Measurements from ENCODE around the gene FBLIM1. TPM values are rescaled to one million over a fixed set of nuclear protein-coding genes. Genes with fewer than 3 reads are reported as not detected.

FBLIM1 gene
- total RNA-seq, 2 experiments from 2014 or later = not detected

DNA sequence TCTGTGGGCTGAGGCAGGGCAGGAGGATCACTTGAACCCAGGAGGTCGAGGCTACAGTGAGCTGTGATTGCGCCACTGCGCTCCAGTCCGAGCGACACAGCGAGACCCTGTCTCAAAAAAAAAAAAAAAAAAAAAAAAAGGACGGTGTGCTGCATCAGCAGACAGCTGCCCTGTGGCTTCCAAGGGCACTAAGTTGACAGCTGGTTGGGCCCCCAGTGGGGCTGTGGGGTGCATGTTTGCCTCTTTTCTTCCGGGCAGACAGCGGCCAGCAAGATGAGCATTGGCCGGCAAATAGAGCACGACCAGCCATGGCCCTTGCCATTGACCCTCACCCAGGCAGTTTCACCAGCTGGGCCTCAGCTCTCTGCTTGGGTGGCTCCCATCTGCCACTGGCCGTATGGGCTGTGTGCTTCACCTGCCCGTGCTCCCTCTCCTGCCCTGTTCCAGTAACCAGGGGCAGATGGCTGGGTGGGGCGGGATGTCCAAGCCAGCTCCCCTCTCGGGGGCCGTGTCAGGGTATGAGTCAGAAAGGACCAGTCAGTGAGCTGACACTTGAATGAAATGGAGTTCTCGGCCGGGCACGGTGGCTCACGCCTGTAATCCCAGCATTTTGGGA lies 34.9 kb upstream of the FBLIM1 start:
- H3K27me3 Mint-ChIP-seq (ENCODE audit: low read depth) = no peaks in the 10 kb centered on the region
- DNase-seq = no peak
- H3K36me3 Mint-ChIP-seq (ENCODE audit: low read depth) = peaks cover 15% of the 10 kb centered on the region
- CTCF ChIA-PET = no interaction called here
- H3K9me3 Mint-ChIP-seq (ENCODE audit: insufficient read depth) = no peaks in the 10 kb centered on the region
- H3K4me1 Mint-ChIP-seq (ENCODE audit: low read depth) = no peaks in the 10 kb centered on the region
- no peak overlapping the region for H3K27ac Mint-ChIP-seq
- ATAC-seq = no peak
- no peak overlapping the region for H3K4me3 Mint-ChIP-seq
- POLR2A ChIA-PET = no interaction called here

DNA sequence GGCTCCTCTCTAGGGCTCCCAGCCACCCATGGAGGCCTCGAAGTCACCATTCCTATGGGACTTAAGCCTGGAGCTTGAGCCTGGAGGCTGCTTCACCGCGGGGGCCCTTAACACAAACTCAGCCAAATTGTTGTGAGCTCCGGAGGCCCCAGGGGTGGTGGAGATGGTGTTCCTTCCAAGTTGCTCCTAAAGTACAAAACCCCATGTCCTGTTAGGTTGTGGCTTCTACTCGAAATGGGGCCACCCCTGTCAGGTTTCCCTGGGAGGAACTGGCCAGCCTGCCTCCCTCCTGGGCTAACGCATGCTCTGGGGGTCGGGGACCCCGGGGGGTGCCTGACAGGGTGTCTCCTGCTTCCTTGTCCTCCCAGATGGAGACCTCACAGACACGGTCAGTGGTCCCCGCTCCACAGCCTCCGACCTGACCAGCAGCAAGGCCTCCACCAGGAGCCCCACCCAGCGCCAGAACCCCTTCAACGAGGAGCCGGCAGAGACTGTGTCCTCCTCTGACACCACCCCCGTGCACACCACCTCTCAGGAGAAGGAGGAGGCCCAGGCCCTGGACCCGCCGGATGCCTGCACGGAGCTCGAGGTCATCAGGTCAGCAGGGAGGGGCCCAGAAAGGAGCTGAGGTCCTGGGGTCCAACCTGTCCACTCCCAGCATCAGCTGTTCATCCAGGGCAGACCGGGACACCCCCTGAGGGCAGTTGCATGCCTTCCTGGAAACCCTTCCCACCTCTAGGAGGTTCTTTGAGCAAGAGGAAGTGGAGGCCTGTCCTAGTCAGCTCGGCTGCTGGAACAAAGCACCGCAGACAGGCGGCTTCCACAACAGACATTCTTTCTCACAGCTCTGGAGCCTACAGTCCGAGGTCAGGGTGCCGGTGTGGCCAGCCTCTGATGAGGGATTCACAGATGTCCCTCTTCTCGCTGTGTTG lies 33.4 kb upstream of the FBLIM1 start:
- Mint-ChIP-seq H3K36me3 (ENCODE audit: low read depth) (peaks cover 17% of the 10 kb centered on the region), H3K27ac (no peak overlapping the region), H3K4me1 (ENCODE audit: low read depth) (no peaks in the 10 kb centered on the region), H3K4me3 (no peak overlapping the region), H3K27me3 (ENCODE audit: low read depth) (no peaks in the 10 kb centered on the region), H3K9me3 (ENCODE audit: insufficient read depth) (no peaks in the 10 kb centered on the region)
- DNase-seq = no peak
- POLR2A ChIA-PET = no interaction called here
- CTCF ChIA-PET = no interaction called here
- ATAC-seq = no peak

DNA sequence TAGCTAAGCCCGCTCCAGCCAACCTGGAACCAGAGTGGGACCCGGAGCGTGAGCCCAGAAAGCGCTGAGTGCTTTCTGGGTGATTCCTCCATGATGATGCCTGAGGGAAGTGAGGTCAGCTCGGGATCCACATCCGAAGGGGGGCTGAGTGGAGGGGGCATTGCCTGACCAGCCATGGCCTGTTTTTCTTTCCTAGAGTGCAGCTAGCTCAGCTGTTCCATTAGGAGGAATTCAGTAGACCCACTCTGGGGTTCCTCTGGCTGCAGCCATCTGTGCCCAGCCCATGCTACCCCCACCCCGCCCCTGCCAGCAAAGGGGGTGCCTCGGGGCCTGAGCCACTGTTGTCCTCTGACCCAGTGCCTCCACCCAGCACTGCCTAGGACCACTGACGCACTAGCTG lies 32.1 kb upstream of the FBLIM1 start:
- no peaks in the 10 kb centered on the region for H3K9me3 Mint-ChIP-seq (ENCODE audit: insufficient read depth)
- CTCF ChIA-PET = no interaction called here
- no peaks in the 10 kb centered on the region for H3K4me1 Mint-ChIP-seq (ENCODE audit: low read depth)
- peaks cover 17% of the 10 kb centered on the region for H3K36me3 Mint-ChIP-seq (ENCODE audit: low read depth)
- POLR2A ChIA-PET = no interaction called here
- H3K27ac Mint-ChIP-seq = no peak overlapping the region
- no peak for DNase-seq
- H3K27me3 Mint-ChIP-seq (ENCODE audit: low read depth) = no peaks in the 10 kb centered on the region
- no peak overlapping the region for H3K4me3 Mint-ChIP-seq
- ATAC-seq = no peak

- no peaks in the 10 kb centered on the region for H3K9me3 Mint-ChIP-seq (ENCODE audit: insufficient read depth)
- H3K27me3 Mint-ChIP-seq (ENCODE audit: low read depth) = no peaks in the 10 kb centered on the region
- CTCF ChIA-PET = no interaction called here
- POLR2A ChIA-PET = no interaction called here
- H3K4me1 Mint-ChIP-seq (ENCODE audit: low read depth) = no peaks in the 10 kb centered on the region
- no peak overlapping the region for H3K27ac Mint-ChIP-seq
- H3K4me3 Mint-ChIP-seq = no peak overlapping the region
- no peak for ATAC-seq
- H3K36me3 Mint-ChIP-seq (ENCODE audit: low read depth) = peaks cover 18% of the 10 kb centered on the region
- no peak for DNase-seq
Observed at GRCh38 chr1:15727021-15727420, 31.6 kb upstream of the FBLIM1 start.

GRCh38 chr1:15727424-15727823 lies 31.2 kb upstream of the FBLIM1 start:
- Mint-ChIP-seq H3K27ac (no peak overlapping the region), H3K4me3 (no peak overlapping the region), H3K4me1 (ENCODE audit: low read depth) (no peaks in the 10 kb centered on the region), H3K9me3 (ENCODE audit: insufficient read depth) (no peaks in the 10 kb centered on the region), H3K27me3 (ENCODE audit: low read depth) (no peaks in the 10 kb centered on the region), H3K36me3 (ENCODE audit: low read depth) (peaks cover 17% of the 10 kb centered on the region)
- POLR2A ChIA-PET = no interaction called here
- CTCF ChIA-PET = no interaction called here
- no peak for ATAC-seq
- no peak for DNase-seq

- ChIA-PET CTCF (no interaction called here), POLR2A (no interaction called here)
- DNase-seq (no peak), ATAC-seq (no peak)
- Mint-ChIP-seq H3K27ac (no peak overlapping the region), H3K27me3 (ENCODE audit: low read depth) (no peaks in the 10 kb centered on the region), H3K4me1 (ENCODE audit: low read depth) (no peaks in the 10 kb centered on the region), H3K9me3 (ENCODE audit: insufficient read depth) (no peaks in the 10 kb centered on the region), H3K4me3 (no peak overlapping the region), H3K36me3 (ENCODE audit: low read depth) (peaks cover 13% of the 10 kb centered on the region)
Observed at GRCh38 chr1:15727866-15728534, 30.6 kb upstream of the FBLIM1 start.

GRCh38 chr1:15728937-15729657 lies 29.5 kb upstream of the FBLIM1 start:
- Mint-ChIP-seq H3K27ac (no peak overlapping the region), H3K4me3 (no peak overlapping the region), H3K4me1 (ENCODE audit: low read depth) (no peaks in the 10 kb centered on the region), H3K27me3 (ENCODE audit: low read depth) (no peaks in the 10 kb centered on the region), H3K9me3 (ENCODE audit: insufficient read depth) (no peaks in the 10 kb centered on the region), H3K36me3 (ENCODE audit: low read depth) (peaks cover 16% of the 10 kb centered on the region)
- ChIA-PET CTCF (no interaction called here), POLR2A (no interaction called here)
- no peak for DNase-seq
- no peak for ATAC-seq

- Mint-ChIP-seq H3K27ac (no peak overlapping the region), H3K4me1 (ENCODE audit: low read depth) (no peaks in the 10 kb centered on the region), H3K36me3 (ENCODE audit: low read depth) (peaks cover 16% of the 10 kb centered on the region), H3K9me3 (ENCODE audit: insufficient read depth) (no peaks in the 10 kb centered on the region), H3K27me3 (ENCODE audit: low read depth) (no peaks in the 10 kb centered on the region), H3K4me3 (no peak overlapping the region)
- DNase-seq (no peak), ATAC-seq (no peak)
- CTCF ChIA-PET = no interaction called here
- POLR2A ChIA-PET = no interaction called here
Observed at GRCh38 chr1:15730423-15730822, 28.2 kb upstream of the FBLIM1 start.

- Mint-ChIP-seq H3K4me3 (no peak overlapping the region), H3K27ac (no peak overlapping the region), H3K27me3 (ENCODE audit: low read depth) (no peaks in the 10 kb centered on the region), H3K36me3 (ENCODE audit: low read depth) (peaks cover 16% of the 10 kb centered on the region), H3K4me1 (ENCODE audit: low read depth) (no peaks in the 10 kb centered on the region), H3K9me3 (ENCODE audit: insufficient read depth) (no peaks in the 10 kb centered on the region)
- ChIA-PET CTCF (interaction anchor here (1.1 kb wide), 1 partner anchor 10 kb away, joined by 4 read pairs; no protein-coding TSS in a partner anchor), POLR2A (no interaction called here)
- ATAC-seq (no peak), DNase-seq (no peak)
Observed at GRCh38 chr1:15730936-15731335, 27.7 kb upstream of the FBLIM1 start.

DNA sequence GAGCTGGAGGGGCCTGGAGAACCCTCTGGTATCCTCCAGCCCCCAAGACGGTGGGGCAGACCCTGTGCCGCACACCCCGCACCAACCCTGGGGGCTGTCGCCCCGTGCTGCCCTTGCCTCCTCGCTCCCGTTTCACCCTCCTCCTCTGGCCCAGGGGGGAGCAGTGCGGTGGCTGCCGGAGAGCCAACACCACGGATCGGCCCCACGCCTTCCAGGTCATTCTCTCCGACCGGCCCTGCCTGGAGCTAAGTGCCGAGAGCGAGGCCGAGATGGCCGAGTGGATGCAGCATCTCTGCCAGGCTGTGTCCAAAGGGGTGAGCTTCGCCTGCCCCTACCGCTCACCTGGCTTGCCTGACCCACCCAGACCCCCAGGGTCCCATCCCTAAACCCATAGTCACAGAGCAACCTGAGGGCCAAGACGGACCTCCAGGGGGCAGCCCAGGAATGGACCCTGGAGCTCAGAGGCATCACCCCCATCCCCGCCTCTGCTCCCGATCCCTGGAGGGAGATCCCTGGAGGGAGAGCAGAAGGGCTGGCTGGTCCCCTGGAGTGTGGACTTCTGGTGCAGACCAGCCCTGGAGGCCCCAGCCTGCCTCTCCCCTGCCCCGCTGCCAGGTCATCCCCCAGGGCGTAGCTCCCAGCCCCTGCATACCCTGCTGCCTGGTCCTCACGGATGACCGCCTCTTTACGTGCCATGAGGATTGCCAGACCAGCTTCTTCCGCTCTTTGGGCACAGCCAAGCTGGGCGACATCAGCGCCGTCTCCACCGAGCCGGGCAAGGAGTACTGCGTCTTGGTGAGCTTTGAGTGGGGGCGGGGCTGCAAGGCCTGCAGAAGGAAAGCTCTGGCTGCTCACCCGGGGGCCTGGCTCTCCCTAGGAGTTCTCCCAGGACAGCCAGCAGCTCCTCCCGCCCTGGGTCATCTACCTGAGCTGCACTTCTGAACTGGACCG lies 26.6 kb upstream of the FBLIM1 start:
- ChIA-PET CTCF (interaction anchor here (1.1 kb wide), 1 partner anchor 9 kb away, joined by 4 read pairs; no protein-coding TSS in a partner anchor), POLR2A (no interaction called here)
- no peak overlapping the region for H3K27ac Mint-ChIP-seq
- H3K36me3 Mint-ChIP-seq (ENCODE audit: low read depth) = peaks cover 13% of the 10 kb centered on the region
- DNase-seq = no peak
- H3K9me3 Mint-ChIP-seq (ENCODE audit: insufficient read depth) = no peaks in the 10 kb centered on the region
- H3K27me3 Mint-ChIP-seq (ENCODE audit: low read depth) = no peaks in the 10 kb centered on the region
- no peak for ATAC-seq
- no peak overlapping the region for H3K4me3 Mint-ChIP-seq
- no peaks in the 10 kb centered on the region for H3K4me1 Mint-ChIP-seq (ENCODE audit: low read depth)

DNA sequence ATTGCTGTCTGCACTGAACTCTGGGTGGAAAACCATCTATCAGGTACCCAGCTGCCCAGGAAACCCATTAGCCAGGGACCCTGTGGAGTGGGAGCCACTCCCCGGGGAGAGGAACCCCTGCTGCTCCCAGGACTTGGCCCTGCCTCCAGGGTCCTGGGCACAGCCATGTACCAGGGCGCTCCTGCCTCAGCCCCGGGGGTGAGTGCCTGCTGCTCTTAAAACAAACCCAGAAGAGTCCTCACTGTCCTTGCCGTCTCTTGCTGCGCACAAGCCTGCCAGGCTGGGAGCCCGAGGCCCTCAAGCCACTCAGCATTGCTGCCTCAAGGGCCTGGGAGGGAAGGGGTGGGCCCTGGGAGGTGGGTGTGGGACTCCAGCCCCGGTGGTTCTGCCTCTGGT lies 25.9 kb upstream of the FBLIM1 start:
- CTCF ChIA-PET = no interaction called here
- Mint-ChIP-seq H3K27ac (no peak overlapping the region), H3K36me3 (ENCODE audit: low read depth) (peaks cover 12% of the 10 kb centered on the region), H3K4me1 (ENCODE audit: low read depth) (no peaks in the 10 kb centered on the region), H3K9me3 (ENCODE audit: insufficient read depth) (no peaks in the 10 kb centered on the region), H3K4me3 (no peak overlapping the region), H3K27me3 (ENCODE audit: low read depth) (no peaks in the 10 kb centered on the region)
- ATAC-seq (no peak), DNase-seq (no peak)
- POLR2A ChIA-PET = no interaction called here
